GM13977 (cell line): ENCODE measurements around the gene FNDC7.

ENCODE experiments used
- DNase-seq: peaks from one replicate; pipeline ENCODE4 v3.0.0; 2012; ENCODE audit warnings: low spot score
- in situ Hi-C: fragments of 300-500 bp; cut with MboI; formaldehyde crosslinking; loops from one replicate; pipeline ENCODE4 v1.12.0; 2022; ENCODE audit warnings: low sequenced_read_pairs, low pct_unique_long_range_greater_than_20kb, mixed read lengths, inconsistent platforms; ENCODE audit not compliant: unreplicated experiment
- TF ChIP-seq, protein P1 (sequence below): IDR thresholded peaks from 2 replicates; pipeline ENCODE4 v1.5.1; 2012; ENCODE audit warnings: mild to moderate bottlenecking, control low read depth; ENCODE audit not compliant: insufficient read depth; ENCODE audit errors: extremely low read depth, missing control alignments

FNDC7 gene

DNA sequence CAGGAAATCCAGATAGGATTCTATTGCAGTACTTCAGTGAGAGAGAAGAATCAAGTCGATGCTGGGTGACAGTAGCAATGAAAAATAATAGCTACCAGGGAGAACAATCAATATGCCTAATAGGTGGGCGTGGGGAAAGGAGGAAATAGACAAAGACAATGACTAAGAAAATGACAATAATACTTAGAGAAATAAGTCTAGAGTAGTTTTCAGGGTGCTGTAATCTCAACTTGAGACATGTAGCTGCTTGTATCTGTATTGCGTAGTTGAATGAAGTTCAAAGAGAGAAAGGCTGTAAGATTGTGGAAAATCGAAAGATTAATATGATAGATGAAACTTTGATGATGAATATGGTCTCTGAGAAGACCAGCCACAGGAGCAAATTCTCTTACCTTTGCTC, 36.4 kb downstream of the FNDC7 start:
- in situ Hi-C loops: no loop called here
- no peak for DNase-seq
- TF ChIP-seq, protein P1, sequence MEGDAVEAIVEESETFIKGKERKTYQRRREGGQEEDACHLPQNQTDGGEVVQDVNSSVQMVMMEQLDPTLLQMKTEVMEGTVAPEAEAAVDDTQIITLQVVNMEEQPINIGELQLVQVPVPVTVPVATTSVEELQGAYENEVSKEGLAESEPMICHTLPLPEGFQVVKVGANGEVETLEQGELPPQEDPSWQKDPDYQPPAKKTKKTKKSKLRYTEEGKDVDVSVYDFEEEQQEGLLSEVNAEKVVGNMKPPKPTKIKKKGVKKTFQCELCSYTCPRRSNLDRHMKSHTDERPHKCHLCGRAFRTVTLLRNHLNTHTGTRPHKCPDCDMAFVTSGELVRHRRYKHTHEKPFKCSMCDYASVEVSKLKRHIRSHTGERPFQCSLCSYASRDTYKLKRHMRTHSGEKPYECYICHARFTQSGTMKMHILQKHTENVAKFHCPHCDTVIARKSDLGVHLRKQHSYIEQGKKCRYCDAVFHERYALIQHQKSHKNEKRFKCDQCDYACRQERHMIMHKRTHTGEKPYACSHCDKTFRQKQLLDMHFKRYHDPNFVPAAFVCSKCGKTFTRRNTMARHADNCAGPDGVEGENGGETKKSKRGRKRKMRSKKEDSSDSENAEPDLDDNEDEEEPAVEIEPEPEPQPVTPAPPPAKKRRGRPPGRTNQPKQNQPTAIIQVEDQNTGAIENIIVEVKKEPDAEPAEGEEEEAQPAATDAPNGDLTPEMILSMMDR: no peak

GRCh38 chr1:108750476-108751181, 37.9 kb downstream of the FNDC7 start:
- in situ Hi-C loops: no loop called here
- TF ChIP-seq, protein P1: no peak
- no peak for DNase-seq

GRCh38 chr1:108753363-108753762, 40.7 kb downstream of the FNDC7 start:
- in situ Hi-C loops: no loop called here
- TF ChIP-seq, protein P1: no peak

GRCh38 chr1:108758796-108759195, 46.1 kb downstream of the FNDC7 start:
- TF ChIP-seq, protein P1: no peak

More at GRCh38 chr1:108753363-108753762, 40.7 kb downstream of the FNDC7 start:
- no peak for DNase-seq

DNA sequence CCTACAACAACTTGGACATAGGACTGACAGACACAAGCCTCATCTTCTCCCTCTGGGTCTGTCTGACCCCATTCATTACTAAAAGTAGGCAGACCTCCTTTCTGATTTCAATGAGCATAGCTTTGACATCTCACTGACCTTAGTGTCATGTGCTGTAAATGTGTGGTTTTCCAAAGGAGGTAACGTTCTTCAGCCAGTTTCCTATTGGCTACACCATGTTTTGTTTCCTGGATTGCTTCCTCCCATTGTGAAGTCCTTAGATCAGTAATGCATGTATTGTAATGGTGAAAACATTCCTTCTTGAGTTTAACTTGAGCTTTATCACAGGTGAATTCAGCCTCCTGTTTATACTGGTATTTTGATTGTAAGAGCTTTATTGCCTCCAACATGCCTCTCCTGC, 54.4 kb downstream of the FNDC7 start:
- DNase-seq: no peak
- in situ Hi-C loops: no loop called here
- TF ChIP-seq, protein P1: no peak

More at GRCh38 chr1:108758796-108759195, 46.1 kb downstream of the FNDC7 start:
- in situ Hi-C loops: no loop called here
- no peak for DNase-seq

DNA sequence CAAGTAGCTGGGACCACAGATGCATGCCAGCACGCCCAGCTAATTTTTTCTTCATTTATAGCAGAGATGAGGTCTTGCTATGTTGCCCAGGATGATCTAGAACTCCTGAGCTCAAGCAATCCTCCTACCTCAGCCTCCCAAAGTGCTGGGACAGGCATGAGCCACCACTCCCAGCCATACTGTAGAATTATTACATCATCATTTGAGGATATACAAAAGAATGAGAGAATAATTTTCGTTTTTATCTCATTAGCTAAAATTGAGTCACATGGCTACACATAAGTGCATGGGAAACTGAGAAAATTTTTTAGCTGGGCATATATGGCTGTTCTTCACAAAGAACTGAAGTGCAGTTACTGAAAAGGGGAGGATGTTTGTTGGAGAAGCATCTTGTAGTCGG, 55.0 kb downstream of the FNDC7 start:
- in situ Hi-C loops: no loop called here
- no peak for DNase-seq
- TF ChIP-seq, protein P1: no peak
